ENCODE measurements around the gene ZNF445. TPM values are rescaled to one million over a fixed set of nuclear protein-coding genes. Genes with fewer than 3 reads are reported as not detected.

The ZNF445 gene
- total RNA-seq, 4 donors from 2014 or later, result 5.7 to 19.8 (median 7.8) TPM

DNA sequence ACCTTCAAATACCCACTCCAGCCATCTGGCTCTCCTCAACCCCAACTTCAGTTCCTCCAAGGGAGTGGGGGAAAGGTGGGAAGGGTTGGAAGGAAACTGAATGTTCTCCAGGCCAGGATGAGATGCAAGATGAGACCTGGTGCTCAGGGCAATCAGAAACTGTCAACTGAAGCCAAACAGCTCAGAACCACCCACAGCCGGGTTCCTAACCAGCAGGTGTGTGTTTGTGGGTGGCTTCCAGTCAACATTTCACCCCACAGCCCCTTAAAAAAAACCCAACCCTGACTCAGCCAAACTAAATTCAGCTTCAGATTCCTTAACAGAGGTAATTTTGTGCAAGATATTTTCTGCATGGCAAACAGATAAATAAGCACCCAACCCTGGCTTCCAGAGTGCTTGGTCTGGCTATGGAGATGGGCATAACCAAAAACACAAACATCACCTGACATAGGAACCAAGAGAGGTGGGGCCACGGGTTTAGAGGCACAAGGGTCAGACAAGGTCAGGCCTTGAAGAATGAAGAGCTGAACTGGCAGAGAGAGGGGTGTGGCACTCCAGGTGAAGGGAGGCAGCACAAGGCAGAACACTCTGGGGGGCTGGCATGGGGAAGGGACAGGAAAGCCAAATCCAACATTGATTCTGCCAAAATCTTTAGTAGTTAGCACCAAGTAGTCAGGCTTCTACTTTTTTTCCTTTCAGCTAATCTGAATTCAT is 34.7 kb downstream of the ZNF445 start:
- TF ChIP-seq POLR2A (IDR thresholded peaks at IDR 0.05), result no peak
- no peak for TF ChIP-seq EP300 (IDR thresholded peaks at IDR 0.05)
- no peak for TF ChIP-seq POLR2AphosphoS5 (IDR thresholded peaks at IDR 0.05)
- no peak for TF ChIP-seq CTCF (IDR thresholded peaks at IDR 0.05)
- H3K27me3 ChIP-seq, result no peaks in the 10 kb centered on the region
- no peak overlapping the region for H3K4me3 ChIP-seq
- no peaks in the 10 kb centered on the region for H3K9me3 ChIP-seq
- H3K27ac ChIP-seq, result no peak overlapping the region
- peak in 1 of 2 donors; percentile 50 for DNase-seq (ENCODE audit: low spot score in 2 of 2)
- peaks cover 11% of the 10 kb centered on the region for H3K4me1 ChIP-seq
- peaks cover 31% of the 10 kb centered on the region for H3K36me3 ChIP-seq
- WGBS, result 54% methylated on average over 2 of the region's 2 CpGs

DNA sequence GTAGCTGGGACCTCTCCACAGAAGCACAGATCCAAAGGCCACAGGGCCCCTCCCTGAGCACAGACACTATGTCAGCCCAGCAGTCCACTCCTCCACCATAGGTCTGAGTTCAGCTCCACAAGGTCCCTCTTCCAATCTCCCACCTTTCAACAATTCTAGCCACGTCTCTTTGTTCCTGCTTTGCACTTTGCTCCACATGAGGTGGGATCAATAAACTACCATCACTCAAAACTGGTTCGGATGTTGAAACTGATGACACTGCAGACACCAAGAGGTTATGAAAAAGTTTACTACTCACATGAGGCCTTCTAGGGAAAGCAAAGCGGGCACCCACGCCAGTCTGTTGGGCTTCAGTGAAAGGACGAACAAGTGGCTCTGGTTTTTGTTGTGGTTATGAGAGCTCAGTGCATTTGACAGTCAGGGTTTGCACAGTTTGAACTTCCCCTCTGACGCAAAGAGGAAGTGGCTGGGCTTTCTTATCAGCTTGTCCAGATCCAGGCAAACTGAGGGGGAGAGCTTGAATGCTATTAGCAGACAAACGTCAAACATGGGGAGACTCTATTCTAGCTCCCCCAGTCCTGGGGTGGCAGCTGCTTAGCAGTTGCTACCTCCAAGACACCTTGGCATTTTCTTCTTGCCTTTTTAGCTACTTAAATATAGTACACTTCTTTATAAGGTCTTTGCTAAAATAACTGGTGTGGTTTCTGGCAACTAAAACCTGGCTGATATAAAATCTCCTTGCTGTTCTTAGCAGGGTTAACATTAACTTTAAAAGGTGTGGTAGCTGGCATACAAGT is 37.8 kb downstream of the ZNF445 start:
- H3K4me1 ChIP-seq, result peaks cover 11% of the 10 kb centered on the region
- H3K27ac ChIP-seq, result peak overlapping the region; percentile 81
- no peaks in the 10 kb centered on the region for H3K9me3 ChIP-seq
- TF ChIP-seq POLR2AphosphoS5 (IDR thresholded peaks at IDR 0.05) (peak in 1 of 3 donors; percentile 10), POLR2A (IDR thresholded peaks at IDR 0.05) (peak in 1 of 2 donors; percentile 67), EP300 (IDR thresholded peaks at IDR 0.05) (no peak), CTCF (IDR thresholded peaks at IDR 0.05) (no peak)
- H3K27me3 ChIP-seq, result no peaks in the 10 kb centered on the region
- peak; percentile 80 to 85 for DNase-seq (ENCODE audit: low spot score in 2 of 2)
- H3K36me3 ChIP-seq, result peaks cover 4% of the 10 kb centered on the region
- WGBS, result 47% methylated on average over 7 of the region's 7 CpGs
- H3K4me3 ChIP-seq, result peak overlapping the region; percentile 8

DNA sequence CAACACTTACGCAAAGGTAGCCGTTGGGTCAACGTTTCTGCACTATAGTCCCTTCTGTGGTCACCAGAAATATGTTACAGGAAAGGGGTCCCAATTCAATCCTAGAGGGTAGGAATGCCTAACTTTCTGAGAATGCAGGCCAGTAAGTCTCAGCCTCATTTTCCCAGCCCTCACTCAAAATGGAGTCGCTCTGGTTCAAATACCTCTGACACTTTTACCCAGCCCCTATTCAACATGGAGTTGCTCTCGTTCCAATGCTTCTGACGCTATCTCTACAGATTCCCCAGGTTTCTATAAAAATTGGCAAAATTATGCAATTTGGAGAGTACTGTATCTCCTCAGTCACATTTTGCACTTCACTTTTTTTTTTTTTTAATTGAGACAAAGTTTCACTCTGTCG is 39.7 kb downstream of the ZNF445 start:
- 90% methylated on average over 7 of the region's 7 CpGs for WGBS
- TF ChIP-seq EP300 (IDR thresholded peaks at IDR 0.05), result no peak
- TF ChIP-seq CTCF (IDR thresholded peaks at IDR 0.05), result no peak
- TF ChIP-seq POLR2A (IDR thresholded peaks at IDR 0.05), result no peak
- no peak for TF ChIP-seq POLR2AphosphoS5 (IDR thresholded peaks at IDR 0.05)
- Histone ChIP-seq H3K27ac (no peak overlapping the region), H3K27me3 (no peaks in the 10 kb centered on the region), H3K36me3 (peaks cover 3% of the 10 kb centered on the region), H3K9me3 (no peaks in the 10 kb centered on the region), H3K4me3 (no peak overlapping the region), H3K4me1 (peaks cover 11% of the 10 kb centered on the region)
- no peak for DNase-seq (ENCODE audit: low spot score in 2 of 2)

- DNase-seq (ENCODE audit: low spot score in 2 of 2), result no peak
- no peaks in the 10 kb centered on the region for H3K36me3 ChIP-seq
- no peak overlapping the region for H3K4me3 ChIP-seq
- peaks cover 11% of the 10 kb centered on the region for H3K4me1 ChIP-seq
- no peaks in the 10 kb centered on the region for H3K27me3 ChIP-seq
- H3K9me3 ChIP-seq, result no peaks in the 10 kb centered on the region
- TF ChIP-seq EP300 (IDR thresholded peaks at IDR 0.05) (no peak), CTCF (IDR thresholded peaks at IDR 0.05) (no peak), POLR2A (IDR thresholded peaks at IDR 0.05) (no peak), POLR2AphosphoS5 (IDR thresholded peaks at IDR 0.05) (no peak)
- H3K27ac ChIP-seq, result no peak overlapping the region
- WGBS, result 80% methylated on average over 1 of the region's 1 CpG
Observed at GRCh38 chr3:44436181-44436580, 41.3 kb downstream of the ZNF445 start.
